Measurements from ENCODE around the gene RNF227.

GRCh38 chr17:7945651-7946050 lies 29.6 kb upstream of the RNF227 start:
- TF ChIP-seq POLR2A (IDR thresholded peaks at IDR 0.05) (no peak), CTCF (IDR thresholded peaks at IDR 0.05) (no peak)

Measured in heart left ventricle (tissue), 13 donors.